Nucleus accumbens (tissue), 56 donors: ENCODE results near the gene FBXL2.
"Not testable (repeated sequence)": the region's sequence is repeated elsewhere in the genome, so short reads cannot be mapped to it uniquely, and the experiment has no call there.

ENCODE experiments used
- DNase-seq, 56 donors: peaks; one replicate each; lab custom pipeline; 2025; lab: John Stamatoyannopoulos, UW

The FBXL2 gene

DNA sequence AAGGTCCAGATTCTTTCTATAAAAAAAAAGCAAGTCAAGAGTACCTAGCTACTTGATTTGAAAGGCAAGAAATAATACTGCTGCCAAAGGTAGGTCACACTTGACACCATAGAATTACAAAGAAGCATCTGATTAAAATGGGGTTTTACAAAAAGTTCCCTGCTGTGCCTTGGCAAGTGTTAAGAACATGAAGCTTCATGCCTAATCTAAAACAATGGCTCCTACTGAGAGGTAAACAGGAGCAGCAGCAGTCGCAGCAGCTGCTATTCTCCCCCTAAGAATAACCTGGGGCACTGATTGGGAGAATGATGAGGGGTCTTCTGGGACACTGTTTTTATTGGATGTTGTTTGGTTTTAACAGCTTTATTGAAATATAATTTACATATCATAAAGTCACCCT is 148.8 kb downstream of the FBXL2 start:
- DNase-seq, result no peak

DNA sequence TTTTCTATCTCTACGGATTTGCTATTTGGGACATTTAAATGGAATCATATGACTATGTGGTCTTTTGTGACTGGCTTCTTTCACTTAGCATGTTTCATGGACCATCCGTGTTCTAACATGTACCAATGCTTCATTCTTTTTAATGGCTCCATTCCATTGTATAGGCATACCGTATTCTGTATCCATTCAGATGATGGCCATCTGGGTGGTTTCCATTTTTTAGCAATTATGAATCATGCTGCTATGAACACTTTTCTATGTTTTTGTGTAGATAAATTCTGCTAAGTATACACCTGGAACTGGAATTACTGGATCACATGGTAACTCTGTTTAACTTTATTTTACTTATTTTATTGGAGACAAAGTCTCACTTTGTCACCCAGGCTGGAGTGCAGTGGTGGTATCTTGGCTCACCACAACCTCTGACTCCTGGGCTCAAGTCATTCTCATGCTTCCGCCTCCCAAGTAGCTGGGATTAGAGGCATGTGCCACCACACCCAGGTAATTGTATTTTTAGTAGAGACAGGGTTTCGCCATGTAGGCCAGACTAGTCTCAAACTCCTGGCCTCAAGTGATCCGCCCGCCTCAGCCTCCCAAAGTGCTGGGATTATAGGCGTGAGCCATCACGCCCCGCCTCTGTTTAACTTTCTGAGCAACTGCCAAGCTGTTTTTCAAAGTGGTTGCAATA is 149.5 kb downstream of the FBXL2 start:
- DNase-seq, result no peak

DNA sequence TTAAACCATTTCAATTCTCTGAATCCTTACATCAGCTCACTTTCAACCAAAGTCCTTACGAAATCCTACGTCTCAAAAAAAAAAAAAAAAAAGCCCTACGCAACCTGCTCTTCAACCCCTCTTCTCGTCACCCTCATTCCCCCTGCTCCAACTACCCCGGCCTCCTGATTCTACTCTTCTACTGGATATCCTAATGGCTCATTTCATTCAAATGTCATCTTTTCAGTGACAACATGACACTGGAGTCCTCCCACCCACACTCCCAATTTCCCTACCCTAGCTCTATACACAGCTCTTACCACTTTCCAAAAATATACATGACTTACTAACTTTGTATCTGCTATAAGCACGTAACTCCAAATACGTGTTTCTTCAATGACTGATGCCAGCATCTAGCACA is 151.5 kb downstream of the FBXL2 start:
- no peak for DNase-seq

DNA sequence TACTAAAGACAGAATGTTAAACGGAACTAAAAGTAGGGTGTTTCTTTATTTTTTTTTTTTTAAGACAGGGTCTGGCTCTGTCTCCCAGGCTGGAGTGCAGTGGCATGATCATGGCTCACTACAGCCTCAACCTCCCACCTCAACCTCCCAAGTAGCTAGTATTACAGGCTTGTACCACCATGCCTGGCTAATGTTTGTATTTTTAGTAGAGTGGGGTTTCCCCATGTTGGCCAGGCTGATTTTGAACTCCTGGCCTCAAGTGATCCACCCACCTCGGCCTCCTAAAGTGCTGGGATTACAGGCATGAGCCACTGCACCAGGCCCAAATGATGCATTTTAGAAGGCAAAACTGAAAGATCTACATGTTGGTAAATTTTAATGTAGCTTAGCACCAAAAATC is 152.1 kb downstream of the FBXL2 start:
- not testable (repeated sequence) for DNase-seq

DNA sequence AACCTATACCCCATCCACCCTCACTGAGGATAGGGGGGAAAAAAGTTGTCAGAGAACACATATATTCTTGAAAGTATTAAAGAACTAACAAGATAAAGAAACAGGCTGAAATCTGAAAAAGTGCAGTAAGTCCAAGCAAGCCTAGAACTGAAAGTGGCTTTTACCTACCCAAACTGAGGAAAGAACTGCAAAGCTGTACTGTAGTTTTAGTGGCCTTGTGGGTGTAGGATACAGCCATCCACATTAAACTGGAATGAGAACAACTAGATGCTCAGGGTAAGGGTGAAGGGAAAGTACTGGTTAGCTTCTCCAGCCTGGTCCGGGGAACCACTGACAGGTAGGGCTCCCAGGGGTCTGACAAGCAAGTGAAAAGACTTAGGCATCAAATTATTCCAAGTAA is 152.8 kb downstream of the FBXL2 start:
- no peak for DNase-seq

DNA sequence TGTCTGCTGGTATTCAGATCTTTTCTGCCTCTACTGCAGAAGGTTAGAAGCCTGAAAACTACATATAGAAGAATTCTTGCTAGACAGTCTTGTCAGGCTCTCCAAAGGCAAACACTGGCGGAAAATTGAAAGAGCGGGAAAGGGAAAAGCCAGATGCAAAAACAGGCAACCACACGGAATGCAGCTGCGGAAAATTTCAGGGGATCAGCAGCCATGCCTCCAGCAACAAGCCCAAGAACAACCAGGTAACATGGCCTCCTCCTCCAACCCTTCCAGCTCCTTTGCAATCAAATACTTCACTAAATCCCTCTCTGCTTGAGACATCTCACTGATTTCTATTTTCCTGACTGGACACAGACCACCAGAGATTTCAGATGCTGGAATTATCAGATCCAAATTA is 153.3 kb downstream of the FBXL2 start:
- no peak for DNase-seq

DNA sequence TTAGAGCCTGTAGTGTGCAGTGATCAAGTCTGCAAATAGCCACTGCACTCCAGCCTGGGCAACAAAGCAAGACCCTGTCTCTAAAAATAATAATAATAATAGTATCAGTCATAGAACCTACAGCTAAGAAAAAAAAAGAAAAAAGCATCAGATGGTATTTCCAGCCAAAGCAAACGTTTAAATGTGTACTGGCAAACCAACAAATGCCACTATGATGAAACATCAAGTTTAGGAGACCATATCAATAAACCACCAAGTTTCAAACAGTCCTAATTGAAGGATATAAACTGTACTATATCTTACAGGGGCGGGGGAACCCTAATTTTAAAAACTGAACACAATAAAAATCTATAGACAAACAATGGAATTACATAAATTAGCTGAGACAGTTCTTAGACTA is 156.6 kb downstream of the FBXL2 start:
- no peak for DNase-seq
